Nephron (organoid): ENCODE data around the gene EHF.

ENCODE experiments used
- H3K27ac Mint-ChIP-seq, 3 experiments: 2 replicates each; pipeline ENCODE4 v1.8.0; 2020; ENCODE audit warnings: mixed read lengths in 3 of 3, mild to moderate bottlenecking in 2 of 3, moderate library complexity in 1 of 3
- H3K27me3 Mint-ChIP-seq: 2 replicates; pipeline ENCODE4 v1.8.0; 2021; ENCODE audit warnings: low read depth, mild to moderate bottlenecking, moderate library complexity, mixed read lengths
- H3K36me3 Mint-ChIP-seq: 2 replicates; pipeline ENCODE4 v1.8.0; 2020; ENCODE audit warnings: low read depth, mixed read lengths
- H3K4me1 Mint-ChIP-seq: 2 replicates; pipeline ENCODE4 v1.8.0; 2020; ENCODE audit warnings: mixed read lengths
- H3K4me3 Mint-ChIP-seq, 3 experiments: 2 replicates each; pipeline ENCODE4 v1.8.0; 2020; ENCODE audit warnings: mild to moderate bottlenecking in 3 of 3, mixed read lengths in 3 of 3, moderate library complexity in 2 of 3
- H3K9me3 Mint-ChIP-seq: 2 replicates; pipeline ENCODE4 v1.8.0; 2020; ENCODE audit warnings: mixed read lengths
- TF ChIP-seq, protein P1 (sequence below), 3 experiments: fragments of 200-600 bp; sonication (generic); IDR thresholded peaks; one replicate each; pipeline ENCODE4 v1.5.0; 2021; ENCODE audit warnings: antibody characterized with exemption in 3 of 3; ENCODE audit not compliant: unreplicated experiment in 3 of 3

Gene EHF

DNA sequence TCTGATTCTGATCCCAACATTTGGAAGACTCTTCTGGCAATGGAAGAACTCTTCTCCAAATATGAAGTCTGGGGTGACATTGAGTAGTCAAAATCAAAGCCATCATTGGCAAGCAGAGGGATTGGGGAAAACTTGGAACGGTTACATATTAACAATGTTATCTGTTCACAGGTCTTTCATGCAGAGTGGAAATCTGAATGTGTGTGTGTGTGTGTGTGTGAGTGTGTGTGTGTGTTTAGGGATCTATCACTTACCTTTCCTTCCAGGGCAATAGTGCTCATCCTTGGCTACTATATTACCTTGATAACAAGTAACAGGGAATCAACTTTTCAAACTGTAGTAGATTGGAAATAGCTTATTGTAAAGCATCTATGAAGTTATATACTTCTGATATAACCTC is 55.3 kb downstream of the EHF start:
- H3K27ac Mint-ChIP-seq: no peak overlapping the region
- no peaks in the 10 kb centered on the region for H3K4me1 Mint-ChIP-seq
- TF ChIP-seq, protein P1, sequence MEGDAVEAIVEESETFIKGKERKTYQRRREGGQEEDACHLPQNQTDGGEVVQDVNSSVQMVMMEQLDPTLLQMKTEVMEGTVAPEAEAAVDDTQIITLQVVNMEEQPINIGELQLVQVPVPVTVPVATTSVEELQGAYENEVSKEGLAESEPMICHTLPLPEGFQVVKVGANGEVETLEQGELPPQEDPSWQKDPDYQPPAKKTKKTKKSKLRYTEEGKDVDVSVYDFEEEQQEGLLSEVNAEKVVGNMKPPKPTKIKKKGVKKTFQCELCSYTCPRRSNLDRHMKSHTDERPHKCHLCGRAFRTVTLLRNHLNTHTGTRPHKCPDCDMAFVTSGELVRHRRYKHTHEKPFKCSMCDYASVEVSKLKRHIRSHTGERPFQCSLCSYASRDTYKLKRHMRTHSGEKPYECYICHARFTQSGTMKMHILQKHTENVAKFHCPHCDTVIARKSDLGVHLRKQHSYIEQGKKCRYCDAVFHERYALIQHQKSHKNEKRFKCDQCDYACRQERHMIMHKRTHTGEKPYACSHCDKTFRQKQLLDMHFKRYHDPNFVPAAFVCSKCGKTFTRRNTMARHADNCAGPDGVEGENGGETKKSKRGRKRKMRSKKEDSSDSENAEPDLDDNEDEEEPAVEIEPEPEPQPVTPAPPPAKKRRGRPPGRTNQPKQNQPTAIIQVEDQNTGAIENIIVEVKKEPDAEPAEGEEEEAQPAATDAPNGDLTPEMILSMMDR (IDR thresholded peaks at IDR 0.05; ENCODE audit: unreplicated experiment in 3 of 3): no peak
- no peaks in the 10 kb centered on the region for H3K36me3 Mint-ChIP-seq
- H3K4me3 Mint-ChIP-seq: no peak overlapping the region
- H3K9me3 Mint-ChIP-seq: peaks cover 5% of the 10 kb centered on the region
- H3K27me3 Mint-ChIP-seq: peaks cover 3% of the 10 kb centered on the region

DNA sequence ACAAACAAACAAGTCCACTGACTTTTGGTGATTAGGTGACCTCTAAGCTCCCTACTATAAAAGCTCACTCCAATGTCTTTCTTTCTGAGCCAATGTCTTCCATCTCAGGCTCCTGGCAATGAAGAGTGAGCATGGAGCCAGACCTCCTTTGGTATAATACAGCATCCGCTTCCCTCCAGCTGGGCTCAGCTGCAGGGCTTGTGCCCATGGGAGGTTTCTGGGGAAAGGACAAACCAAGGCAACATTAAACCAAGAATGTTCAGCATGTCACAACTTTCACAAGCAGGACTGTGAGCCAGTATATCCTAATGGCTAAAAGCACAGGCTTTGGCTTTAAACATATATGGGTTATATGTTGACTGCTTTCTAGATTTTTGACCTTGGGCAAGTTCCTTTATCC is 58.8 kb downstream of the EHF start:
- TF ChIP-seq, protein P1 (IDR thresholded peaks at IDR 0.05; ENCODE audit: unreplicated experiment in 3 of 3): no peak
- H3K4me1 Mint-ChIP-seq: no peaks in the 10 kb centered on the region
- H3K27me3 Mint-ChIP-seq: peaks cover 6% of the 10 kb centered on the region
- H3K4me3 Mint-ChIP-seq: no peak overlapping the region
- H3K9me3 Mint-ChIP-seq: no peaks in the 10 kb centered on the region
- H3K36me3 Mint-ChIP-seq: no peaks in the 10 kb centered on the region
- no peak overlapping the region for H3K27ac Mint-ChIP-seq

DNA sequence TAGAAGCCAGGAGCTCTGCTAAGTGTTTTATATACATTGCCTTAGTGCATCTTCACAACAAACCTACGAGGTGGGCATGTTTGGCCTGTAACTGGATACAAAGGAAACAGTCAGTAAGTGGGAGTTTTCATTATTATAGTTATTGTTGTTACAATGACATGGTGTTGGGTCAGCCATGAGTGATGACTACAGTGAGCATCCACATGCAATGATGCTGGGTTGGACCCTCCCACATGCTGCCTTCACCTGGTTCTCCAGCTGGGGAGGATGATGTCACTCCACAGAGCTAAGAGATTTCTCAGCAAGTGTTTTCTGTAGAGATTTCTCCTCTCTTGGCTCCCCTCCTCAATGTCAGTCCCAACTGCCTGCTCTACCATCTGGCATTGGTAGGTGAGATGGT is 59.3 kb downstream of the EHF start:
- Mint-ChIP-seq H3K4me1 (no peaks in the 10 kb centered on the region), H3K4me3 (no peak overlapping the region), H3K27ac (no peak overlapping the region), H3K36me3 (no peaks in the 10 kb centered on the region), H3K9me3 (no peaks in the 10 kb centered on the region), H3K27me3 (peaks cover 6% of the 10 kb centered on the region)
- TF ChIP-seq, protein P1 (IDR thresholded peaks at IDR 0.05; ENCODE audit: unreplicated experiment in 3 of 3): no peak

DNA sequence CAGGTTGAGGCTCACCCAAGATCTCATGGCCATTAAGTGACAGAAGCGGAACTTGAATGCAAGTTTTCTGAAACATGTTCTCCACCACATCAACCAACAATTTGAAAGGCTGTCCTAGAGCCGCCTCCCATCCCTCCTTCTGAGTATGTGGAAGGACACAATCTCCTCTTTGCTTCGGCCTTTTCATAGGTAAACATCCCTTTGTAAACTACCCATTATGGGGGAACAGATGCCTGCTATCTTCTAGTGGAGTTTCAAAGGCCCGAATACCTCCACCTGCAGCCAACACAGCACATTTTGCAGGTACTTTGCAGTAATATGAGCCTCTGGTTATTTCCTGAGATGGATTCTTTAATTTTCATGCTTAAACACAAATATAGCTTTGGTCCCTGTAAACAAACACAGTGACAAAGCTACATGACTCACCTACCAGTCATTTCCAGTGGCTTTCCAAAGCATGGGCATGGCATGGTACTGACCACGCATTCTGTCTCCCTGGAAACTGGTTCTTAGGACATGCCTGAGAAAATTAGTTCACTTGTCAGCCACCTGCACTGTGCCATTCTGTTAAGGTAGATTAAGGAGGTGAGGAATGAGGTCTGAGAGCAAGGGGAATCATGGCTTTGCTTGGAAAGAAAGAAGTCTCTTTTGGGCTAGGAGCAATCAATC is 60.2 kb downstream of the EHF start:
- Mint-ChIP-seq H3K27me3 (peaks cover 6% of the 10 kb centered on the region), H3K27ac (no peak overlapping the region), H3K4me3 (no peak overlapping the region), H3K9me3 (no peaks in the 10 kb centered on the region), H3K4me1 (no peaks in the 10 kb centered on the region), H3K36me3 (no peaks in the 10 kb centered on the region)
- TF ChIP-seq, protein P1 (IDR thresholded peaks at IDR 0.05; ENCODE audit: unreplicated experiment in 3 of 3): no peak

DNA sequence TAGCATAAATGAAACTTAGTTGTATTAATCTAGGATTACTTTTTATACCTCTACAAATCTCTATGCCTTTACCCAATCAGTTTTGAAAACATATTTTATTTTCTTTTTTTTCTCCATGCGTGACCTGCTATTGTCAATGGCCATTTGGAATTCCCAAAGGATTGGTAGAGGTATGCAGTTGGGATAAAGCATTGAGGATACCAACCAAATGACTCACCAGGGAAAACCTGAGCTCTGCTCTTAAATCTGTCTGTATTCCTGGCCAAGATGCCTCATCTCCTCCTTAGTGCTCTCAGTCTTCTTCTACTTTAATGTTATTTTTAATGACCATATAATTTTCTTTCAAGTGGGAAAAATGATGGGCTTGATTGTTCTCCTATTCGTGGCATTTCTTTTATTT is 61.9 kb downstream of the EHF start:
- Mint-ChIP-seq H3K4me1 (no peaks in the 10 kb centered on the region), H3K4me3 (no peak overlapping the region)
- TF ChIP-seq, protein P1 (IDR thresholded peaks at IDR 0.05; ENCODE audit: unreplicated experiment in 3 of 3): no peak

DNA sequence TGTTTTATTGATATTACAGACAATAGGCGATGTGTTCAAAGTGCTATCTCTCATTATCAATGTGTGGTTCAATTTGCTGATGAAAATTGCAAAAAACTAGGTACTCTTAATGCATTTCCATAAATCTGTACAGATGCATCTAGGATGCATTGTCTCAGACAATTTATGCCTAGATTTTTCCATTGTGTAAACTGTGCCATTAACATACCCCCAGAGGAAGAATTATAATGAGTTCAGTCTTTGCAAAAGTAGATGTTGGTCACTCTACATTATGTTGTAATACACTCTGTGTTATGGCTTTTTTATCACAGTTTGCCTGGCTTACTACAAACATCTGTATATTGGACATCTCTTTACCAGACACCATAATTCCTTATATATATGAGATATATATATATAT is 62.5 kb downstream of the EHF start:
- TF ChIP-seq, protein P1 (IDR thresholded peaks at IDR 0.05; ENCODE audit: unreplicated experiment in 3 of 3): no peak
- Mint-ChIP-seq H3K27ac (no peak overlapping the region), H3K4me3 (no peak overlapping the region), H3K4me1 (no peaks in the 10 kb centered on the region), H3K27me3 (peaks cover 6% of the 10 kb centered on the region), H3K9me3 (no peaks in the 10 kb centered on the region), H3K36me3 (no peaks in the 10 kb centered on the region)

More for the DNA sequence above, 61.9 kb downstream of the EHF start:
- H3K36me3 Mint-ChIP-seq: no peaks in the 10 kb centered on the region
- H3K27me3 Mint-ChIP-seq: peaks cover 6% of the 10 kb centered on the region
- no peaks in the 10 kb centered on the region for H3K9me3 Mint-ChIP-seq
- H3K27ac Mint-ChIP-seq: no peak overlapping the region
